Caco-2 (cell line): ENCODE measurements around the gene CES4A. TPM values are rescaled to one million over a fixed set of nuclear protein-coding genes. Genes with fewer than 3 reads are reported as not detected.

Experiments
- BruUV-seq: library from RNA; stranded (reverse); fragments of 400-500 nt; replicated peaks from 2 replicates; lab custom pipeline; 2021; lab: Mats Ljungman, UMichigan
- CTCF ChIA-PET: fragments of 300-600 bp; sonication (Branson Sonifier 250); formaldehyde crosslinking; loops from one replicate; lab custom pipeline; 2022; ENCODE audit warnings: antibody characterized with exemption; lab: Charles Lee
- POLR2A ChIA-PET: fragments of 300-600 bp; sonication (Branson Sonifier 250); formaldehyde crosslinking; loops from one replicate; lab custom pipeline; 2022; ENCODE audit warnings: antibody characterized with exemption; lab: Charles Lee
- DNase-seq, 2 experiments: peaks; one replicate each; pipeline versions ENCODE4 v3.0.0 to v3.0.0-alpha.2; 2020 to 2022
- H3K27me3 ChIP-seq: replicated peaks from 2 replicates; pipeline ENCODE4 v1.6.0; 2011; ENCODE audit warnings: low read length; ENCODE audit not compliant: control insufficient read depth, insufficient read depth
- H3K36me3 ChIP-seq: 2 replicates; pipeline ENCODE4 v1.5.1; 2011; ENCODE audit warnings: low read length; ENCODE audit not compliant: control insufficient read depth, insufficient read depth
- H3K4me1 ChIP-seq: fragments of 250-450 bp; sonication (Bioruptor Pico); 2 replicates; pipeline ENCODE4 v1.5.1; 2020; ENCODE audit warnings: mild to moderate bottlenecking
- H3K4me3 ChIP-seq: 2 replicates; pipeline ENCODE4 v1.5.1; 2011; ENCODE audit warnings: low read depth, mild to moderate bottlenecking, control low read depth, low read length
- H3K9me3 ChIP-seq: fragments of 250-450 bp; sonication (Bioruptor Pico); 2 replicates; pipeline ENCODE4 v1.5.1; 2020; ENCODE audit warnings: mild to moderate bottlenecking, moderate library complexity
- H3K27ac Mint-ChIP-seq: one replicate; pipeline ENCODE4 v1.8.0; 2022; ENCODE audit warnings: mixed read lengths; ENCODE audit not compliant: unreplicated experiment
- H3K27me3 Mint-ChIP-seq: one replicate; pipeline ENCODE4 v1.8.0; 2022; ENCODE audit warnings: mixed read lengths; ENCODE audit not compliant: insufficient read depth, unreplicated experiment
- H3K36me3 Mint-ChIP-seq: one replicate; pipeline ENCODE4 v1.8.0; 2022; ENCODE audit warnings: mild to moderate bottlenecking, mixed read lengths; ENCODE audit not compliant: insufficient read depth, unreplicated experiment
- H3K4me1 Mint-ChIP-seq: one replicate; pipeline ENCODE4 v1.8.0; 2022; ENCODE audit warnings: low read depth, mixed read lengths; ENCODE audit not compliant: unreplicated experiment
- H3K4me3 Mint-ChIP-seq: one replicate; pipeline ENCODE4 v1.8.0; 2022; ENCODE audit warnings: mild to moderate bottlenecking, moderate library complexity, mixed read lengths; ENCODE audit not compliant: unreplicated experiment
- H3K9me3 Mint-ChIP-seq: one replicate; pipeline ENCODE4 v1.8.0; 2022; ENCODE audit warnings: mixed read lengths; ENCODE audit not compliant: unreplicated experiment
- intact Hi-C: fragments of 100-400 bp; cut with micrococcal nuclease; formaldehyde crosslinking; loops from one replicate; pipeline ENCODE4 v1.10.0; 2022; ENCODE audit not compliant: unreplicated experiment
- total RNA-seq: library from RNA; stranded (reverse); gene quantifications from 2 replicates; pipeline ENCODE4 v1.2.3, GENCODE V29; 2022
- TF ChIP-seq, protein P1 (sequence below), 2 experiments: fragments of 200-600 bp in 1 of 2; IDR thresholded peaks; 1 replicate in 1 of 2; 2 replicates in 1 of 2; pipeline versions ENCODE4 v1.5.1 to v1.8.0; 2011 to 2022; ENCODE audit warnings: antibody characterized with exemption in 1 of 2, control low read depth in 1 of 2, inconsistent platforms in 1 of 2, low read depth in 1 of 2, low read length in 1 of 2, mild to moderate bottlenecking in 1 of 2, moderate library complexity in 1 of 2; ENCODE audit not compliant: insufficient read depth in 1 of 2, severe bottlenecking in 1 of 2, unreplicated experiment in 1 of 2

CES4A gene
- total RNA-seq, 1 experiment from 2014 or later, result not detected

DNA sequence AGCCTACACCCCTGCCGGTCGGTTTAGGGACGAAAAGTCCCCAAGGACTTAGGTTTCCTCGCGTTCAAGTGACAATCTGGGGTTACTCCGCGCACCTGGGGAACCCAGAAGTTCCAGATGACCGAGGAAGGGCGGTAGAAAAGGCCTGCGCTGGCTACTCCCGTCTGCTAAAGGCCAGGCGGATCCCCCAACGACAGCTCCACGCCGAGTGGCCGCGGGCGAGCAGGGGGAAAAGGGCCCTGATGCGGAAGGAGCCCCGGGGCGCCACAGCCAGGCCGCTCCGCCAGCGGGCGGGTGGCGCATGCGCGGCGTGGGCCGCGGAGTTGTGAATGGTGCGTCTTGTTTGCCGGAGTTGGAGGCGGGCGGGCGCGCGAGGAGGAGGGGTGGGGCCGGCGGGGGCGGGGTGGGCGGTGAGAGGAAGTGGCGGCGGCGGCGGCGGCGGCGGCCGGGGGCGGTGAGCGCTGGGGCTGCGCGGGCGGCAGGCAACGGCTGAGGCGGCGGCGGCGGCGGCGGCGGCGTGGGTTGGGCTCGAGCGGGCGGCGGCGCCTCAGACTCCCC, 40.4 kb downstream of the CES4A start, which contains the start of gene CBFB:
Gene CBFB (plus strand): TSS at position 454 of the 558 bp plus-strand sequence. CDS start 259 bp downstream, outside the sequence.
- Histone ChIP-seq H3K36me3 (no peaks in the 10 kb centered on the region), H3K4me1 (peaks cover 24% of the 10 kb centered on the region), H3K27me3 (no peaks in the 10 kb centered on the region), H3K4me3 (peak within 1 kb of the TSS; percentile 91), H3K9me3 (no peaks in the 10 kb centered on the region)
- intact Hi-C loops, result loop anchor here (1.0 kb wide), 1 partner anchor 10 kb away; no protein-coding TSS in a partner anchor
- peaks cover 22% of the 10 kb centered on the region for H3K36me3 Mint-ChIP-seq
- peaks cover 26% of the 10 kb centered on the region for H3K4me1 Mint-ChIP-seq
- ChIA-PET POLR2A (interaction anchor here (0.6 to 3.0 kb wide), 3 partner anchors 11 to 452 kb away, joined by 5 to 30 read pairs (median 11); no protein-coding TSS in a partner anchor), CTCF (interaction anchor here (0.9 to 3.5 kb wide), 2 partner anchors 11 to 127 kb away, joined by 4 to 19 read pairs; no protein-coding TSS in a partner anchor)
- no peaks in the 10 kb centered on the region for H3K9me3 Mint-ChIP-seq
- H3K27ac Mint-ChIP-seq, result peak within 1 kb of the TSS; percentile 90
- DNase-seq, result peak; percentile 96 to 98
- peak within 1 kb of the TSS; percentile 80 for H3K4me3 Mint-ChIP-seq
- no peaks in the 10 kb centered on the region for H3K27me3 Mint-ChIP-seq
- no TSS peak for BruUV-seq
- TF ChIP-seq, protein P1, sequence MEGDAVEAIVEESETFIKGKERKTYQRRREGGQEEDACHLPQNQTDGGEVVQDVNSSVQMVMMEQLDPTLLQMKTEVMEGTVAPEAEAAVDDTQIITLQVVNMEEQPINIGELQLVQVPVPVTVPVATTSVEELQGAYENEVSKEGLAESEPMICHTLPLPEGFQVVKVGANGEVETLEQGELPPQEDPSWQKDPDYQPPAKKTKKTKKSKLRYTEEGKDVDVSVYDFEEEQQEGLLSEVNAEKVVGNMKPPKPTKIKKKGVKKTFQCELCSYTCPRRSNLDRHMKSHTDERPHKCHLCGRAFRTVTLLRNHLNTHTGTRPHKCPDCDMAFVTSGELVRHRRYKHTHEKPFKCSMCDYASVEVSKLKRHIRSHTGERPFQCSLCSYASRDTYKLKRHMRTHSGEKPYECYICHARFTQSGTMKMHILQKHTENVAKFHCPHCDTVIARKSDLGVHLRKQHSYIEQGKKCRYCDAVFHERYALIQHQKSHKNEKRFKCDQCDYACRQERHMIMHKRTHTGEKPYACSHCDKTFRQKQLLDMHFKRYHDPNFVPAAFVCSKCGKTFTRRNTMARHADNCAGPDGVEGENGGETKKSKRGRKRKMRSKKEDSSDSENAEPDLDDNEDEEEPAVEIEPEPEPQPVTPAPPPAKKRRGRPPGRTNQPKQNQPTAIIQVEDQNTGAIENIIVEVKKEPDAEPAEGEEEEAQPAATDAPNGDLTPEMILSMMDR (IDR thresholded peaks at IDR 0.05; ENCODE audit: insufficient read depth in 1 of 2, low read depth in 1 of 2, low read length in 1 of 2, severe bottlenecking in 1 of 2, unreplicated experiment in 1 of 2), result peak; percentile 30 to 49

DNA sequence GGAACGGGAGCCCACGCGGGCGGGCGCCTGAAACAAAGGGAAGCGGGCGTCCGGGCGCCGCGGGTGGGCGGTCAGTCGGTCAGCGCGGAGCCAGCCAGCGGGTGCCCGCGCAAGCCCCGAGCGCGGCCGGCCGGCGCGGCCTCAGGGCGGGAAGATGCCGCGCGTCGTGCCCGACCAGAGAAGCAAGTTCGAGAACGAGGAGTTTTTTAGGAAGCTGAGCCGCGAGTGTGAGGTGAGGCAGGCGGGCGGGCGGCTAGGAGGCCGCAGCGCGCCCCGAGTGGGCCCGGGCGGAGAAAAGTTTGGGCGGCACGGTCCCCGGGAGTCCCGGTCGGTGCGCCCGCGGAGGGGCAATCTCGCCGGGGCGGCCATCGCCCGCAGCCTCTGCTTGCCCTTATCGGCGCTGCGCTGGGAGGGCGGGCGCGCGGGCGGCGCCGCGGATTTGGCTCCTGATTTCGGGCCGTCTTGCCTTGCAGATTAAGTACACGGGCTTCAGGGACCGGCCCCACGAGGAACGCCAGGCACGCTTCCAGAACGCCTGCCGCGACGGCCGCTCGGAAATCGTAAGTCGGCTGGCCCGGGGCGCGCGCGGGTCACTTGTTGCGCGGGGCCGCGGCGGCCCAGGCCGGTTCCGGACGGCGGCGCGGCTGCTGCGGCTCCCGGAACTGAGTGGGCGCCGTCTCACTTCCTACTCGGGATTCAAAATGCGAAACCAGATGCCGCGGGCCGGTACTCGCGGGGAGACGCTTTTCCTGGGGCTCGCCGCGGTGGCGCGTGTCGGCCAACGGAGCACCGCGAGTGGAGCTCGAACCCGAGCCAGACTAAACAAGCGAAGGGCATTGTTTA, 41.1 kb downstream of the CES4A start:
- intact Hi-C loops, result no loop called here
- BruUV-seq, result no TSS peak
- Mint-ChIP-seq H3K27me3 (no peaks in the 10 kb centered on the region), H3K4me1 (peaks cover 23% of the 10 kb centered on the region), H3K27ac (peak overlapping the region; percentile 90), H3K9me3 (no peaks in the 10 kb centered on the region), H3K4me3 (peak overlapping the region; percentile 80), H3K36me3 (peaks cover 28% of the 10 kb centered on the region)
- Histone ChIP-seq H3K4me3 (peak overlapping the region; percentile 91), H3K27me3 (no peaks in the 10 kb centered on the region), H3K9me3 (no peaks in the 10 kb centered on the region), H3K4me1 (peaks cover 23% of the 10 kb centered on the region), H3K36me3 (no peaks in the 10 kb centered on the region)
- ChIA-PET POLR2A (interaction anchor here (3.0 kb wide), 1 partner anchor 11 kb away, joined by 30 read pairs; no protein-coding TSS in a partner anchor), CTCF (interaction anchor here (0.9 to 3.5 kb wide), 3 partner anchors 11 to 126 kb away, joined by 4 to 19 read pairs (median 8); no protein-coding TSS in a partner anchor)
- DNase-seq, result peak in 1 of 2 experiments; percentile 58
- TF ChIP-seq, protein P1 (IDR thresholded peaks at IDR 0.05; ENCODE audit: insufficient read depth in 1 of 2, low read depth in 1 of 2, low read length in 1 of 2, severe bottlenecking in 1 of 2, unreplicated experiment in 1 of 2), result no peak
